ENCODE results near the gene NLRP6.
"Not testable (repeated sequence)": the region's sequence is repeated elsewhere in the genome, so short reads cannot be mapped to it uniquely, and the experiment has no call there.

NLRP6 gene

GRCh38 chr11:326842-327580, 48.8 kb downstream of the NLRP6 start:
- DNase-seq = peak; percentile 69

GRCh38 chr11:327581-327923, 49.3 kb downstream of the NLRP6 start:
- DNase-seq = no peak

- DNase-seq = no peak
Measured at GRCh38 chr11:328012-328411, 49.8 kb downstream of the NLRP6 start.

- not testable (repeated sequence) for DNase-seq
Measured at GRCh38 chr11:328516-329100, 50.4 kb downstream of the NLRP6 start.

GRCh38 chr11:329886-330253, 51.7 kb downstream of the NLRP6 start:
- no peak for DNase-seq

GRCh38 chr11:330307-330693, 52.1 kb downstream of the NLRP6 start:
- DNase-seq = no peak

- DNase-seq = no peak
Measured at GRCh38 chr11:330694-331357, 52.6 kb downstream of the NLRP6 start.

- no peak for DNase-seq
Measured at GRCh38 chr11:331358-332060, 53.3 kb downstream of the NLRP6 start.

GRCh38 chr11:332651-333480, 54.7 kb downstream of the NLRP6 start:
- no peak for DNase-seq

GRCh38 chr11:333616-334263, 55.5 kb downstream of the NLRP6 start:
- DNase-seq = not testable (repeated sequence)

- DNase-seq = no peak
Measured at GRCh38 chr11:334264-334994, 56.2 kb downstream of the NLRP6 start.

Data from central memory CD4-positive, alpha-beta T cell (primary cell).